HCT116 (cell line): ENCODE results near the gene VWC2L. TPM values are rescaled to one million over a fixed set of nuclear protein-coding genes. Genes with fewer than 3 reads are reported as not detected.

ENCODE experiments used
- ATAC-seq: fragments of 200-7000 bp; cut with Tn5 transposase; 2 replicates; pipeline ENCODE4 v1.9.1; 2020; ENCODE audit warnings: mild to moderate bottlenecking, moderate library complexity
- BruUV-seq: library from RNA; stranded (reverse); fragments of 400-500 nt; replicated peaks from 2 replicates; lab custom pipeline; 2021; lab: Mats Ljungman, UMichigan
- CTCF ChIA-PET: fragments of 300-600 bp; sonication (Branson Sonifier 250); formaldehyde crosslinking; loops from one replicate; lab custom pipeline; 2021; ENCODE audit warnings: antibody characterized with exemption; lab: Charles Lee
- POLR2A ChIA-PET: fragments of 300-600, 350-600 bp; sonication (Branson Sonifier 250); formaldehyde crosslinking; loops from one replicate; lab custom pipeline; 2021; ENCODE audit warnings: antibody characterized with exemption; lab: Charles Lee
- RAD21 ChIA-PET, 2 experiments: fragments of 300-600 bp; sonication (Branson Sonifier 250); formaldehyde crosslinking; loops; one replicate each; lab custom pipeline; 2023; ENCODE audit warnings: low total read pairs in 2 of 2; ENCODE audit not compliant: uncharacterized antibody in 2 of 2, unreplicated experiment in 2 of 2, low non-redundant PET in 1 of 2; lab: Charles Lee
- DNase-seq: peaks from one replicate; pipeline ENCODE4 v3.0.0-alpha.2; 2010; ENCODE audit warnings: low read depth, low spot score
- H2AFZ ChIP-seq: fragments of 200-600 bp; shearing (Covaris generic), sonication (generic); 2 replicates; pipeline ENCODE4 v1.6.1; 2017; ENCODE audit warnings: low read depth, mixed run types, mixed read lengths, antibody characterized with exemption, low read length; ENCODE audit not compliant: poor library complexity, severe bottlenecking
- H3K27ac ChIP-seq: 2 replicates; pipeline ENCODE4 v1.5.1; 2012; ENCODE audit warnings: low read depth, low read length
- H3K27me3 ChIP-seq: fragments of 200-600 bp; sonication (generic); 2 replicates; pipeline ENCODE4 v1.6.1; 2016; ENCODE audit warnings: mixed run types, low read length, mixed read lengths; ENCODE audit not compliant: insufficient read depth
- H3K36me3 ChIP-seq, 2 experiments: fragments of 200-500 bp in 1 of 2; fragments of 200-600 bp in 1 of 2; sonication (Bioruptor generic) in 1 of 2; sonication (generic) in 1 of 2; 2 replicates each; pipeline versions ENCODE4 v1.5.1 to v1.6.1; 2014 to 2016; ENCODE audit warnings: low read length in 2 of 2, inconsistent platforms in 1 of 2, mixed read lengths in 1 of 2, mixed run types in 1 of 2; ENCODE audit not compliant: insufficient read depth in 2 of 2, control insufficient read depth in 1 of 2
- H3K4me1 ChIP-seq, 2 experiments: fragments of 200-600 bp in 1 of 2; sonication (generic) in 1 of 2; 2 replicates each; pipeline versions ENCODE4 v1.5.1 to v1.6.1; 2012 to 2017; ENCODE audit warnings: low read length in 2 of 2, inconsistent platforms in 1 of 2, mild to moderate bottlenecking in 1 of 2, mixed read lengths in 1 of 2, mixed run types in 1 of 2, moderate library complexity in 1 of 2; ENCODE audit not compliant: insufficient read depth in 2 of 2, control insufficient read depth in 1 of 2
- H3K4me2 ChIP-seq: fragments of 200-600 bp; sonication (generic); 2 replicates; pipeline ENCODE4 v1.6.1; 2017; ENCODE audit warnings: mixed run types, low read length, mixed read lengths
- H3K4me3 ChIP-seq, 2 experiments: fragments of 200-600 bp in 1 of 2; sonication (generic) in 1 of 2; replicated peaks in 1 of 2; 2 replicates each; pipeline ENCODE4 v1.5.1; 2011 to 2016; ENCODE audit warnings: low read length in 2 of 2, control low read depth in 1 of 2, low read depth in 1 of 2, mild to moderate bottlenecking in 1 of 2, mixed read lengths in 1 of 2, mixed run types in 1 of 2
- H3K79me2 ChIP-seq: fragments of 200-600 bp; sonication (generic); 2 replicates; pipeline ENCODE4 v1.6.1; 2017; ENCODE audit warnings: mild to moderate bottlenecking, mixed run types, low read length, moderate library complexity, mixed read lengths; ENCODE audit not compliant: insufficient read depth
- H3K9ac ChIP-seq: fragments of 200-600 bp; sonication (generic); 2 replicates; pipeline ENCODE4 v1.6.1; 2016; ENCODE audit warnings: low read length, mixed read lengths
- H3K9me2 ChIP-seq: fragments of 200-600 bp; sonication (generic), shearing (Covaris generic); 2 replicates; pipeline ENCODE4 v1.6.1; 2017; ENCODE audit warnings: mixed run types, mild to moderate bottlenecking, moderate library complexity; ENCODE audit not compliant: insufficient read depth
- H3K9me3 ChIP-seq, 2 experiments: fragments of 200-500 bp in 1 of 2; fragments of 200-600 bp in 1 of 2; sonication (Bioruptor generic) in 1 of 2; sonication (generic) in 1 of 2; 2 replicates each; pipeline ENCODE4 v1.6.1; 2014 to 2017; ENCODE audit warnings: low read length in 2 of 2, mixed read lengths in 2 of 2, inconsistent platforms in 1 of 2, low read depth in 1 of 2, mild to moderate bottlenecking in 1 of 2, mixed run types in 1 of 2, moderate library complexity in 1 of 2; ENCODE audit not compliant: control insufficient read depth in 1 of 2, insufficient read depth in 1 of 2
- H4K20me1 ChIP-seq: fragments of 200-600 bp; sonication (generic), shearing (Covaris generic); 2 replicates; pipeline ENCODE4 v1.6.1; 2017; ENCODE audit warnings: mixed run types, mild to moderate bottlenecking, moderate library complexity; ENCODE audit not compliant: insufficient read depth
- CBX3 ChIP-seq: IDR thresholded peaks from 2 replicates; pipeline ENCODE4 v1.6.1; 2012; ENCODE audit warnings: low read depth
- EGR1 ChIP-seq: IDR thresholded peaks from 2 replicates; pipeline ENCODE4 v1.6.1; 2012; ENCODE audit warnings: low read depth
- EZH2phosphoT487 ChIP-seq: fragments of 200-600 bp; IDR thresholded peaks from 2 replicates; pipeline ENCODE4 v1.6.1; 2018; ENCODE audit warnings: antibody characterized with exemption, borderline replicate concordance
- FOSL1 ChIP-seq: IDR thresholded peaks from 2 replicates; pipeline ENCODE4 v1.6.1; 2012; ENCODE audit warnings: low read depth
- POLR2A ChIP-seq: IDR thresholded peaks from 2 replicates; pipeline ENCODE4 v1.7.0; 2011; ENCODE audit warnings: borderline replicate concordance; ENCODE audit not compliant: insufficient read depth, insufficient read length; ENCODE audit errors: extremely low read depth
- RAD21 ChIP-seq: IDR thresholded peaks from 2 replicates; pipeline ENCODE4 v1.6.1; 2012; ENCODE audit warnings: low read depth, mild to moderate bottlenecking
- SIN3A ChIP-seq: IDR thresholded peaks from 2 replicates; pipeline ENCODE4 v1.6.1; 2012; ENCODE audit warnings: low read depth
- SRF ChIP-seq: IDR thresholded peaks from 2 replicates; pipeline ENCODE4 v1.6.1; 2012; ENCODE audit warnings: low read depth
- TCF7L2 ChIP-seq: IDR thresholded peaks from 2 replicates; pipeline ENCODE4 v1.7.0; 2011; ENCODE audit warnings: borderline replicate concordance, inconsistent platforms; ENCODE audit not compliant: insufficient read depth, insufficient read length; ENCODE audit errors: extremely low read depth
- ZFX ChIP-seq: fragments of 450-650 bp; IDR thresholded peaks from 2 replicates; pipeline ENCODE4 v1.6.1; 2017
- ZNF274 ChIP-seq: fragments of 200-500 bp; sonication (Bioruptor generic); IDR thresholded peaks from 2 replicates; pipeline ENCODE4 v1.6.1; 2014; ENCODE audit warnings: mild to moderate bottlenecking, low read depth, low read length, inconsistent platforms
- intact Hi-C: fragments of 100-400 bp; cut with micrococcal nuclease; formaldehyde crosslinking; loops from 2 replicates; pipeline ENCODE4 v1.10.0; 2022
- total RNA-seq: library from RNA; stranded (reverse); gene quantifications from one replicate; pipeline ENCODE4 v1.2.1, GENCODE V29; 2021; ENCODE audit not compliant: unreplicated experiment
- TF ChIP-seq, protein P1 (sequence below): IDR thresholded peaks from 2 replicates; pipeline ENCODE4 v1.6.1; 2012
- TF ChIP-seq, protein P2 (sequence below): IDR thresholded peaks from 2 replicates; pipeline ENCODE4 v1.6.1; 2012; ENCODE audit warnings: low read depth
- TF ChIP-seq, protein P3 (sequence below): IDR thresholded peaks from 2 replicates; pipeline ENCODE4 v1.6.1; 2011; ENCODE audit warnings: mild to moderate bottlenecking, low read length, moderate library complexity; ENCODE audit not compliant: insufficient replicate concordance; ENCODE audit errors: extremely low read depth

The VWC2L gene
- total RNA-seq, 1 experiment from 2014 or later: not detected

DNA sequence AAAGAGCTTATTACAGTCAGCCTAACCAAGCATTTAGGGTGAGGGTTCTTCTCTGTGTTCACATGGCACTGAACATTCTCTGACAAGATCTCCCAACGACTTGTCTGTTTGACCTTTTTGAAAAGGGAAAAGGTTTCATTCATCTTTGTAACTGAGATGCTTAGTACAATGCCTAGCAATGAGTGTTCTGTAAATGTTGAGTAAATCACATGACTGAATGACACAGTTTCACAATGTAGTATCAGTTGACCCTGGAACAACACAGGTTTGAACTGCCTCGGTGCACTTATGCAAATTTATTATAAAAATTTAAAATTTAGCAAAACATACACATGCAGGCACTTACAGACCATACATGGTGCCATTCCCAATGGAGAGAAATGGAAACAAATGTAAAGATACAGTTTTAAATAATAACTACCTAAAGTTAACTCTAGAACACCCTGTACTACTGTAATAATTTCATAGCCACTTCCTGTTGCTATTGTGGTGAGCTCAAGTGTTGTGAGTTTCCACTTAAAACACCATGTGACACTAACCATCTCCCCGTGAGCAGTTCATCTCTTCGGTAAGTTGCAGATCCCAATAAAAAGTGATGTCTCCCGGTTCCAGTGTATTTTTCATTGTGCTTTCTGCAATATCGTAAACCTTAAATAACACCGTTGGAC, 34.1 kb upstream of the VWC2L start:
- Histone ChIP-seq H3K9me3 (no peaks in the 10 kb centered on the region), H3K79me2 (no peaks in the 10 kb centered on the region), H3K4me1 (no peaks in the 10 kb centered on the region; a peak in 1 of 4 replicates), H3K4me3 (no peak overlapping the region), H3K27ac (no peak overlapping the region), H3K9me2 (no peaks in the 10 kb centered on the region), H3K9ac (no peak overlapping the region), H3K27me3 (no peaks in the 10 kb centered on the region), H4K20me1 (no peaks in the 10 kb centered on the region), H2AFZ (no peak overlapping the region), H3K4me2 (no peak overlapping the region), H3K36me3 (no peaks in the 10 kb centered on the region)
- BruUV-seq: no TSS peak
- no peak for DNase-seq
- ChIA-PET CTCF (no interaction called here), POLR2A (no interaction called here), RAD21 (no interaction called here)
- TF ChIP-seq SIN3A (no peak), SRF (no peak), ZFX (no peak), ZNF274 (no peak), FOSL1 (no peak), EGR1 (no peak), TCF7L2 (no peak), RAD21 (no peak), EZH2phosphoT487 (no peak), POLR2A (no peak), CBX3 (no peak)
- TF ChIP-seq, protein P1, sequence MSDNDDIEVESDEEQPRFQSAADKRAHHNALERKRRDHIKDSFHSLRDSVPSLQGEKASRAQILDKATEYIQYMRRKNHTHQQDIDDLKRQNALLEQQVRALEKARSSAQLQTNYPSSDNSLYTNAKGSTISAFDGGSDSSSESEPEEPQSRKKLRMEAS: no peak
- TF ChIP-seq, protein P2, sequence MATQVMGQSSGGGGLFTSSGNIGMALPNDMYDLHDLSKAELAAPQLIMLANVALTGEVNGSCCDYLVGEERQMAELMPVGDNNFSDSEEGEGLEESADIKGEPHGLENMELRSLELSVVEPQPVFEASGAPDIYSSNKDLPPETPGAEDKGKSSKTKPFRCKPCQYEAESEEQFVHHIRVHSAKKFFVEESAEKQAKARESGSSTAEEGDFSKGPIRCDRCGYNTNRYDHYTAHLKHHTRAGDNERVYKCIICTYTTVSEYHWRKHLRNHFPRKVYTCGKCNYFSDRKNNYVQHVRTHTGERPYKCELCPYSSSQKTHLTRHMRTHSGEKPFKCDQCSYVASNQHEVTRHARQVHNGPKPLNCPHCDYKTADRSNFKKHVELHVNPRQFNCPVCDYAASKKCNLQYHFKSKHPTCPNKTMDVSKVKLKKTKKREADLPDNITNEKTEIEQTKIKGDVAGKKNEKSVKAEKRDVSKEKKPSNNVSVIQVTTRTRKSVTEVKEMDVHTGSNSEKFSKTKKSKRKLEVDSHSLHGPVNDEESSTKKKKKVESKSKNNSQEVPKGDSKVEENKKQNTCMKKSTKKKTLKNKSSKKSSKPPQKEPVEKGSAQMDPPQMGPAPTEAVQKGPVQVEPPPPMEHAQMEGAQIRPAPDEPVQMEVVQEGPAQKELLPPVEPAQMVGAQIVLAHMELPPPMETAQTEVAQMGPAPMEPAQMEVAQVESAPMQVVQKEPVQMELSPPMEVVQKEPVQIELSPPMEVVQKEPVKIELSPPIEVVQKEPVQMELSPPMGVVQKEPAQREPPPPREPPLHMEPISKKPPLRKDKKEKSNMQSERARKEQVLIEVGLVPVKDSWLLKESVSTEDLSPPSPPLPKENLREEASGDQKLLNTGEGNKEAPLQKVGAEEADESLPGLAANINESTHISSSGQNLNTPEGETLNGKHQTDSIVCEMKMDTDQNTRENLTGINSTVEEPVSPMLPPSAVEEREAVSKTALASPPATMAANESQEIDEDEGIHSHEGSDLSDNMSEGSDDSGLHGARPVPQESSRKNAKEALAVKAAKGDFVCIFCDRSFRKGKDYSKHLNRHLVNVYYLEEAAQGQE: no peak
- TF ChIP-seq, protein P3, sequence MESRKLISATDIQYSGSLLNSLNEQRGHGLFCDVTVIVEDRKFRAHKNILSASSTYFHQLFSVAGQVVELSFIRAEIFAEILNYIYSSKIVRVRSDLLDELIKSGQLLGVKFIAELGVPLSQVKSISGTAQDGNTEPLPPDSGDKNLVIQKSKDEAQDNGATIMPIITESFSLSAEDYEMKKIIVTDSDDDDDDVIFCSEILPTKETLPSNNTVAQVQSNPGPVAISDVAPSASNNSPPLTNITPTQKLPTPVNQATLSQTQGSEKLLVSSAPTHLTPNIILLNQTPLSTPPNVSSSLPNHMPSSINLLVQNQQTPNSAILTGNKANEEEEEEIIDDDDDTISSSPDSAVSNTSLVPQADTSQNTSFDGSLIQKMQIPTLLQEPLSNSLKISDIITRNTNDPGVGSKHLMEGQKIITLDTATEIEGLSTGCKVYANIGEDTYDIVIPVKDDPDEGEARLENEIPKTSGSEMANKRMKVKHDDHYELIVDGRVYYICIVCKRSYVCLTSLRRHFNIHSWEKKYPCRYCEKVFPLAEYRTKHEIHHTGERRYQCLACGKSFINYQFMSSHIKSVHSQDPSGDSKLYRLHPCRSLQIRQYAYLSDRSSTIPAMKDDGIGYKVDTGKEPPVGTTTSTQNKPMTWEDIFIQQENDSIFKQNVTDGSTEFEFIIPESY: no peak
- no peak for ATAC-seq
- intact Hi-C loops: no loop called here
